ENCODE data around the gene WDR33. TPM values are rescaled to one million over a fixed set of nuclear protein-coding genes. Genes with fewer than 3 reads are reported as not detected.

Gene WDR33
- total and polyA plus RNA-seq, 2 experiments from 2014 or later: 40.3 to 44.4 TPM

DNA sequence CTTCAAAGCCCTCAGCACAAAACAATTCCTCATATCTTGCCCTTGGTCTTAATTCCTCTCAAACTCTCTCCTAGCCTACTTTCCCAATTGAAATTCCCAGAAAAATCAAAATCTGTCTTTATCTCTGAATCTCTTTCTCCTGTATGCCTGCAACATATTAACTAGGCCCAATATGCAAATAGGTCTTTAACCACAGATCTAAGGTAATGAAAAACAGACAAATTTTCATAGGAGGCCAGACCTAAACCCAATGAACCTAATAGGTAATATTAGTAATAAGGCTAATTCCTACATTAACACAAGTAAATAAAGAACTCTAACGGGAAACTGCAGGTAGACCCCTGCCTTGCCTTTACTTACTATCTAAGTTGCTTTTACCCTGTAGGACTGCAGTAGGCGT, 41.4 kb downstream of the WDR33 start:
- Histone ChIP-seq H3K27ac (no peak overlapping the region), H3K27me3 (no peaks in the 10 kb centered on the region), H3K4me1 (ENCODE audit: low read depth) (no peaks in the 10 kb centered on the region), H3K4me3 (no peak overlapping the region), H3K9me3 (ENCODE audit: low read depth) (no peaks in the 10 kb centered on the region), H3K36me3 (peaks cover 26% of the 10 kb centered on the region)
- no peak for TF ChIP-seq CTCF (IDR thresholded peaks at IDR 0.05; ENCODE audit: low read depth, low read length)
- DNase-seq (ENCODE audit: low read depth in 1 of 2, low spot score in 1 of 2): no peak

DNA sequence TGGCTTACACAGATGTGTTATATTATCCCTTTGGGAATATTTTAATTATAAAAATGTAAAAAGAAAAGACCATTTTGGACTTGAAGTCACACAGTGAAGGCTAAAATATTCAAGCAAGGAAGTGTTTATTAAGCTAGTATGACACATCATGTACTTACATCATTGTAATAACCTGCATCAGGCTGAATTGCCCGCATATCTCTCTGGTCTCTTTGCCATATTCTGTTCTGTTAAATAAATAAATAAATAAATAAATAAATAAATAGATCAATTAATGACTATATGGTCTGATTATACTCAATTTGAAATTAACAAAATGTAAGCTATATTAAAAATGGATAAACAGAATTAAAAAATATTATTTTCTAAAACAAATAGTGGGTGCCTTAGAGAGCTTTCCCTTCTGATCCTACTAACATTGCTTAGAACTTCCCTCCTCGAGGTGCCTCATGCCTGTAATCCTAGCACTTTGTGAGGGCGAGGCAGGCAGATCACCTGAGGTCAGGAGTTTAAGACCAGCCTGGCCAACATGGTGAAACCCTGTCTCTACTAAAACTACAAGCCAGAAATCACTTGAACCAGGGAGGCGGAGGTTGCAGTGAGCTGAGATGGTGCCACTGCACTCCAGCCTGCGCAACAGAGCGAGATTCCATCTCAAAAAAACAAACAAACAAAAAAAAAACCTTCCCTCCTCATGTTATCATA, 42.0 kb downstream of the WDR33 start:
- H3K9me3 ChIP-seq (ENCODE audit: low read depth): no peaks in the 10 kb centered on the region
- H3K27me3 ChIP-seq: no peaks in the 10 kb centered on the region
- no peaks in the 10 kb centered on the region for H3K4me1 ChIP-seq (ENCODE audit: low read depth)
- H3K27ac ChIP-seq: no peak overlapping the region
- H3K4me3 ChIP-seq: no peak overlapping the region
- no peak for DNase-seq (ENCODE audit: low read depth in 1 of 2, low spot score in 1 of 2)
- H3K36me3 ChIP-seq: peaks cover 32% of the 10 kb centered on the region
- TF ChIP-seq CTCF (IDR thresholded peaks at IDR 0.05; ENCODE audit: low read depth, low read length): no peak

DNA sequence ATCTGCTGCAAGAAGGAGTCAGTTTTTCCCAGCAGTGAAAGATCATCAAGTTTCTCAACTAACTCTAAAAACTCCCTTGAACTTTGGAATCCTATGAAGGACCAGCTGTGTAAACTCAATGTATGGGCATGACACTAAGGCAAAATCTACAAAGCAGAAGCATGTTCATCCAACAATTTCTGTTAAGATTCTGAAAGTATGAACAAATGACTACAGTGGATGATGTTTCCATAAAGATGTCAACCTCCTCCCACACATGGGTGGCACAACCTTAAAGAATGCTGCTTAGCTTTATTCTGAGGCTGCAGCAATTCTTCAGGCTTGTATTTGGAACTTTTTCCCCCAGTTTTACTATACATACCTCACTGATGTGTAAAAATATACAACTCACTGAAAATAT, 47.2 kb downstream of the WDR33 start:
- H3K9me3 ChIP-seq (ENCODE audit: low read depth): no peaks in the 10 kb centered on the region
- no peaks in the 10 kb centered on the region for H3K27me3 ChIP-seq
- peak in 1 of 2 donors; percentile 16 for DNase-seq (ENCODE audit: low read depth in 1 of 2, low spot score in 1 of 2)
- H3K4me3 ChIP-seq: no peak overlapping the region
- no peak overlapping the region for H3K27ac ChIP-seq
- TF ChIP-seq CTCF (IDR thresholded peaks at IDR 0.05; ENCODE audit: low read depth, low read length): no peak
- H3K4me1 ChIP-seq (ENCODE audit: low read depth): no peaks in the 10 kb centered on the region
- H3K36me3 ChIP-seq: peaks cover 66% of the 10 kb centered on the region

DNA sequence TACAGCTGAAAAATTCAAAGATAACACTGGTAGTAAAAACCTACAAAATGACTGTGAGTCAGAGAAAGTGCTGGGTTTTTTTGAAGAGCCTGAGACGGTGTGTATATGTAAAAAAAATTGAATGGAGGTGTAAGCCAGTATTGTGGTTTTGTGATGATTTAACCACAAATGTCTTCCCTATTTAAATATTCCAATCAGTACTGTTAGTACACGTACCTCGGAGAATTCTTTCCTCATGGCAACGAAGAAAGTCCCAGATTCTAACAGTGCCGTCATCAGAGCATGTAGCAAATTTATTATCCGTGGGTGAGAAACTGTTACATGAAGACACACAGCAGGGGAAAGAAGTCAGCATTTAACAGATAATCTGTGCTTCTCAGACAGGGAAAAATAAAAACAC, 48.1 kb downstream of the WDR33 start:
- H3K27ac ChIP-seq: no peak overlapping the region
- DNase-seq (ENCODE audit: low read depth in 1 of 2, low spot score in 1 of 2): no peak
- peaks cover 65% of the 10 kb centered on the region for H3K36me3 ChIP-seq

DNA sequence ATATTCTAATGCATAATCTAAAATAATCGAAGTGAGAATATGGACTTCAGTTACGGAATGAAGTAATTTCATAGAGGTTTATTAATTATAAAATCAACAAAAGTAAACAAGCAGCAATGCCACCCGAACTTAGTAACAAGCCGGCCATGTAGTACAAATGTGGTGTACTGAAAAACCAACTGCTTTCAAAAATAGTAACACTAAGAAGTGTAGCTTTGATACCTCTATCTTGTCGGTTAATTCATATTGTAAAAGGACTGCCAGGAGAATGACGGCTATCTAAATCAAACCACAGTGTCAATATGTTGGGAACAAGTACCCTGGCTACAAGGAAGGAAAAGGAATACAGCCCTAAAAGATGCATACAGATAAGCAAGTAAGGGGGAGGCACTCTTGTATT, 48.5 kb downstream of the WDR33 start:
- DNase-seq (ENCODE audit: low read depth in 1 of 2, low spot score in 1 of 2): no peak
- no peak for TF ChIP-seq CTCF (IDR thresholded peaks at IDR 0.05; ENCODE audit: low read depth, low read length)
- no peak overlapping the region for H3K4me3 ChIP-seq
- no peak overlapping the region for H3K27ac ChIP-seq
- no peaks in the 10 kb centered on the region for H3K9me3 ChIP-seq (ENCODE audit: low read depth)
- no peaks in the 10 kb centered on the region for H3K4me1 ChIP-seq (ENCODE audit: low read depth)
- H3K27me3 ChIP-seq: no peaks in the 10 kb centered on the region
- peaks cover 62% of the 10 kb centered on the region for H3K36me3 ChIP-seq

More for the DNA sequence above, 48.1 kb downstream of the WDR33 start:
- H3K4me1 ChIP-seq (ENCODE audit: low read depth): no peaks in the 10 kb centered on the region
- TF ChIP-seq CTCF (IDR thresholded peaks at IDR 0.05; ENCODE audit: low read depth, low read length): no peak
- no peaks in the 10 kb centered on the region for H3K9me3 ChIP-seq (ENCODE audit: low read depth)
- no peak overlapping the region for H3K4me3 ChIP-seq
- no peaks in the 10 kb centered on the region for H3K27me3 ChIP-seq
